Measurements from ENCODE around the gene MTHFR. TPM values are rescaled to one million over a fixed set of nuclear protein-coding genes. Genes with fewer than 3 reads are reported as not detected.

Gene MTHFR
- total and polyA plus RNA-seq, 2 donors from 2014 or later = 10.6 to 65.5 TPM

DNA sequence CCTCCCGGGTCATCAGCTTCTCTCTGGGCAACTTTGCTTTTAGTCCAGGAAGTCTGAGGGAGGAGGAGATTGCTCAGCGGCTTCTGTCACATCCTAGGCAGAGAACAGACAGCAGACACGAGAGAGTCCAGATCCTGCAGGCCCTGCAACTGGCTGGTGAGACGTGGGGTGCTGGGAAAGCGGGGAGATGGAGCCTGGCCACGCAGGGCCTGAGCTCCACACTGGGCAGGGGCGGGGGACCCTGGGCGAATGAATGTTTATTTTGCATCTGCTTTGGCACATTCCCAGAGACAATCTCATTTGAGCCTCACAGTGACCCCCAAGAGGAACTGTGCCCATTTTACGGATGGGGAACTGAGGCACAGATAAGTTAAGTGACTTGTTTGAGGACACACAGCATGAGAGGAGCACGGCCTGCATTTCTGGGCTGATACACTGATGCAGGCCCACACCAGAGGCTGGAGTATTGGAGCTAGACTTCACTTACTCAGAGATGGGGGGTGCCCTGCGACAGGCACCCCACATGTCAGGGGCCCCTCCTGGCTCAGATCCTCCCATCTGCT, 34.2 kb downstream of the MTHFR start:
- Histone ChIP-seq H3K4me1 (ENCODE audit: control insufficient read depth in 2 of 3, insufficient read depth in 2 of 3, low read depth in 1 of 3, low read length in 3 of 3) (no peaks in the 10 kb centered on the region), H3K27ac (ENCODE audit: low read depth in 2 of 2, low read length in 2 of 2) (no peak overlapping the region), H3K36me3 (ENCODE audit: control insufficient read depth in 2 of 3, insufficient read depth in 3 of 3, low read length in 3 of 3) (no peaks in the 10 kb centered on the region), H3K4me3 (ENCODE audit: low read length in 3 of 3) (no peak overlapping the region), H3K9me3 (ENCODE audit: control insufficient read depth in 2 of 3, insufficient read depth in 1 of 3, low read length in 3 of 3) (no peaks in the 10 kb centered on the region), H3K27me3 (ENCODE audit: control insufficient read depth, insufficient read depth, low read length) (no peaks in the 10 kb centered on the region), H3K9ac (ENCODE audit: low read length in 3 of 3) (no peak overlapping the region)
- no peak for TF ChIP-seq CTCF (IDR thresholded peaks at IDR 0.05; ENCODE audit: borderline replicate concordance, extremely low read depth, insufficient read depth)
- intact Hi-C loops (cut with DNase I) = no loop called here
- no peak for DNase-seq
- FAIRE-seq = no peak

DNA sequence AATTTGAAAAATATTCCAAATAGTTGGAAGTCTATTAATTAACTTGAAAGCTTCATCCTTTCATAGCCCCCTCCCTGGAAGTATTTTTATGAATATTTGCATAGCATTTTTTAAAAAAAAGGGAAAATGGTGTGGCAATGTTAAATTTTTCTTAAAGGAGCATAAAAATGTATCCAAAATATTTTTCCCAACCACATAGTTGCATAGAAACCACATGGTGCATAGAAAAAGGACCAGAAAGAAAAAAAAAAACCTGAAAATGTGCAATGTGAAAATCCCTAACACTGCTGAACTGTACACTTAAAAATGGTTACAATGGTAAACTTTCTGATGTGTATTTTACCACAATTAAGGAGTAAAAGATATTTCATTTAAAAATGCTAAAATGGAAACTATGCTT, 35.8 kb downstream of the MTHFR start:
- FAIRE-seq (no peak), DNase-seq (no peak)
- Histone ChIP-seq H3K27ac (ENCODE audit: low read depth in 2 of 2, low read length in 2 of 2) (no peak overlapping the region), H3K9ac (ENCODE audit: low read length in 3 of 3) (no peak overlapping the region), H3K4me1 (ENCODE audit: control insufficient read depth in 2 of 3, insufficient read depth in 2 of 3, low read depth in 1 of 3, low read length in 3 of 3) (no peaks in the 10 kb centered on the region), H3K9me3 (ENCODE audit: control insufficient read depth in 2 of 3, insufficient read depth in 1 of 3, low read length in 3 of 3) (no peaks in the 10 kb centered on the region), H3K4me3 (ENCODE audit: low read length in 3 of 3) (no peak overlapping the region), H3K36me3 (ENCODE audit: control insufficient read depth in 2 of 3, insufficient read depth in 3 of 3, low read length in 3 of 3) (no peaks in the 10 kb centered on the region), H3K27me3 (ENCODE audit: control insufficient read depth, insufficient read depth, low read length) (no peaks in the 10 kb centered on the region)
- TF ChIP-seq CTCF (IDR thresholded peaks at IDR 0.05; ENCODE audit: borderline replicate concordance, extremely low read depth, insufficient read depth) = no peak
- intact Hi-C loops (cut with DNase I) = no loop called here

DNA sequence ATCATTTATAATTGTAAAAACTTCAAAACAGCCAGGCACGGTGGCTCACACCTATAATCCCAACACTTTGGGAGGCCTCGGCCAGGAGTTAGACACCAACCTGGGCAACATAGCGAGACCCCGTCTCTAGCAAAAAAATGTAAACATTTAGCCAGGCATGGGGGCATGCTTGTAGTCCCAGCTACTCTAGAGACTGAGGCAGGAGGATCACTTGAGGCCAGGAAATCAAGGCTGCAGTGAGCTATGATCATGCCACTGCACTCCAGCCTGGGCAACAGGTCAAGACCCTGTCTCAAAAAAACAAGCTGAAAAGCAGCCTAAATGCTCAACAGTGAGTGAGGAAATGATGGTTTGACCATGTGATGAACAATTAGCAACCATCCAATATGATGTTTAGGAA, 36.5 kb downstream of the MTHFR start:
- no peak for DNase-seq

More for the DNA sequence above, 36.5 kb downstream of the MTHFR start:
- Histone ChIP-seq H3K4me1 (ENCODE audit: control insufficient read depth in 2 of 3, insufficient read depth in 2 of 3, low read depth in 1 of 3, low read length in 3 of 3) (no peaks in the 10 kb centered on the region), H3K27me3 (ENCODE audit: control insufficient read depth, insufficient read depth, low read length) (no peaks in the 10 kb centered on the region), H3K4me3 (ENCODE audit: low read length in 3 of 3) (no peak overlapping the region), H3K36me3 (ENCODE audit: control insufficient read depth in 2 of 3, insufficient read depth in 3 of 3, low read length in 3 of 3) (no peaks in the 10 kb centered on the region), H3K9me3 (ENCODE audit: control insufficient read depth in 2 of 3, insufficient read depth in 1 of 3, low read length in 3 of 3) (no peaks in the 10 kb centered on the region), H3K9ac (ENCODE audit: low read length in 3 of 3) (no peak overlapping the region), H3K27ac (ENCODE audit: low read depth in 2 of 2, low read length in 2 of 2) (no peak overlapping the region)
- FAIRE-seq = no peak
- intact Hi-C loops (cut with DNase I) = no loop called here
- TF ChIP-seq CTCF (IDR thresholded peaks at IDR 0.05; ENCODE audit: borderline replicate concordance, extremely low read depth, insufficient read depth) = no peak

Data from kidney (tissue), 14 donors.